Cortex of kidney (tissue), 1 donor: ENCODE measurements around the gene ABCA2.

Experiments
- DNase-seq: peaks from one replicate; lab custom pipeline; 2025; lab: John Stamatoyannopoulos, UW

Gene ABCA2

DNA sequence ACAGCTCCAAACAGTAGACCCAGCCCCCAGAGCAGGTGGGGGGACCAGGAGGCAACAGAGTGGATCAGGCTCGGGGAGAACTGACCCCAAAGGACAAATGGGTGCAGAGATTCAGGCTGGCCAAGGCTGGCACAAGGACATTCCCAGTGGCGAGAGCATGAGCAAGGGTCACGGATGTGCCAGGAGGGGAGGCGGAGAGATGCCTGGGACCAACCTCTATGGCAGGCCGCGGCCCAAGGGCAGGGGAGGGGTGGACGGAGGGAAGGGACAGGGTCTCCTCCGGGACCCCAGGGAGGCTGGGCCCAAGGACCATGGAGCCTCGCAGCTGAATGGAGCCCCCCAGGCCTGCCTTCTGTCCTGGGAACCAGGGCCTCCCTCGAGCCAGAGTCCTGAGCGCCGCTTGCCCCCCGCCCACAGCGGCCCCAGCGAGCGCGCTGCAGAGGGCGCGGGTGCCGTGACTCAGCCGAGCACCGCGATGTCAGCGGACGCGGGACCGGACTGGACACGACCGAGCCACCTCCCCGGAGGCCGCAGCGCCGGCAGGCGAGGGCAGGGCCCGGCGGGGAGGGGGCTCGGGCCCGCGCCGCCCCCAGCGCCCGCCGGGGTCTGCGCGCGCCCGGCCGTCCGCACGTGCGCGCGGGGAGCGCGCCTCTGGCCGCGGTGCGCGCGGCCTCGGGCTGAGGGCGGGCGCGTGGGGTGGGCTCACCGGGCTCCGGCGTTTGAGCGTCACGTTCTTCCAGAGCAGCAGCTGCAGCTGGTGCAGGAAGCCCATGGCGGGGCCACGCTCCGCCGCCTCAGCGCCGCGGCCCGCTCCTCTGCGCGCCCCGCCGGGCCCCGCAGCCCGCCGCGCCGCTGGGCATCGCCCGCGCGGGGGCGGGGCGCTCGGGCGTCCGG lies at the start of gene ABCA2:
TSS of gene ABCA2 (minus strand) at position 869 of the 894 bp plus-strand sequence. CDS start at position 772, 97 bp downstream.
- no peak for DNase-seq

GRCh38 chr9:137077010-137077747 lies 49.1 kb upstream of the ABCA2 start, which contains the start of gene UAP1L1:
TSS of gene UAP1L1 (plus strand) at chr9:137077517. CDS start at chr9:137077533, 16 bp downstream.
- DNase-seq, result no peak

DNA sequence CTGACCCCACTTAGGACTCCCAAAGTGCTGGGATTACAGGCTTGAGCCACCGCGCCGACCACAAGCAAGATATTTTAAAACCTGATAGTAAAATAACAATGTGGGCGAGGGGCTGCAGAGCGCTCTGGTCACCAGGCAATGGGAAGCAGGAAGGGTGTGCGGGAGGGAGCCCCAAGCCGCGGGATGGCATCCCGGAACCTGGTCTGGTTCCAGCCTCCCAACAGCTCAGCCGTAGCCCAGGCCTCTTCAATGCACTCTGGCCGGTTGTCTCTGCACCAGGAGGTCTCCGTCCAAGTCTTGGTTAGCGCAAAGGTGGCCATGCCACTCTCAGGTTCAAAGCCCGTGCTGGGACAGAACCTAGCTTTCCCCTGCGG lies 48.6 kb upstream of the ABCA2 start:
- DNase-seq, result no peak

GRCh38 chr9:137075275-137075775 lies 47.3 kb upstream of the ABCA2 start:
- no peak for DNase-seq

DNA sequence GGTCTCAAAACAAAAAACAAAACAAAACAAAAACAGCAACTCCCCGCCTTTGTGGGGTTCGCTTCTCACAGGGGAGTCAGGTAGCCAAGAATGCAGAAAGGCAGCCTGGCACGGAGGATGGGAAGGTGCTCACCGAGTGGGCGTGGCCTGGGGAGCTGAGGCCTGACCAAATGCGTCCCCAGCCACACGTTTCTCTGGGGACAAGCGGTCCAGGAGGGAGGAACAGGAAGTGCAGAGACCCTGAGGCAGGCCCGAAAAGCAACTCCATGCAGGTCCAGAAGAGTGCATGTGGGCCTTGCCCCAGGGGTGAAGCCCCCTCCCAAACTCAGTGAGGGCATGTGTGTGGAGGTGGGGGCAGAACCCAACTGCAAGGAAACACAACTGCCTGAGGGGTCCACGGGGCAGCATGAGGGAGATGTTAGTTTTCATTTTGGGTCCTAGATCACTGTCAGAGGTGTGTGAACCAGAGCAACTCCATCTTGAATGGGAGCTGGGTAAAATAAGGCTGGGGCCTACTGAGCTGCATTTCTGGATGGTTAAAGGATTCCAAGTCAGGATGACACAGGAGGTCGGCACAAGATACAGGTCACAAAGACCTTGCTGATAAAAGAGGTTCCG lies 46.7 kb upstream of the ABCA2 start:
- no peak for DNase-seq

DNA sequence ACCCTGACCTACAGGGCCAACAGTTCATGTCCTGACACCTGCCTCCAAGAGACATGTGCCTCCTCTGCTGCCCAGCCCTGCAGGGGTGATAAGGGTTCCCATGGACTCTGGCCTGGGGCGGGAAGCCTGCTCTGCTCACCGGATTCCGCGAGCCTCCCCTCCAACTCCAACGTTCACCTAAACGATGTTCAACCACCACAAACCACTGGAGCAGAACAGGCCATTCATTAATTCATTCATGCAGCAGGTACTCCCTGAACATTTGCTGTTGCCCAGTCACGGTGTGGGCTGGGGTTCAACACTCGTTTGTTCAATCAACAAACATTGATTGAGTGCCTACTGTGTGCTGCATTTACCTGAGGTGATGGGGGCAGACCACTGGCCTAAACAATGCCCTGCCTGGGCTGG lies 46.0 kb upstream of the ABCA2 start:
- DNase-seq, result no peak

- no peak for DNase-seq
Measured at GRCh38 chr9:137071282-137071681, 43.2 kb upstream of the ABCA2 start.

GRCh38 chr9:137070906-137071275 lies 42.9 kb upstream of the ABCA2 start:
- DNase-seq, result no peak

GRCh38 chr9:137070201-137070905 lies 42.3 kb upstream of the ABCA2 start, which contains the start of gene SAPCD2:
TSS of gene SAPCD2 (minus strand) at chr9:137070557. CDS start at chr9:137070460, 97 bp downstream.
- DNase-seq, result no peak

- no peak for DNase-seq
Measured at GRCh38 chr9:137069508-137070091, 41.6 kb upstream of the ABCA2 start.

GRCh38 chr9:137068539-137069507 lies 40.8 kb upstream of the ABCA2 start:
- no peak for DNase-seq

- no peak for DNase-seq
Measured at GRCh38 chr9:137067860-137068538, 40.0 kb upstream of the ABCA2 start.

- DNase-seq, result no peak
Measured at GRCh38 chr9:137066096-137066861, 38.2 kb upstream of the ABCA2 start.

DNA sequence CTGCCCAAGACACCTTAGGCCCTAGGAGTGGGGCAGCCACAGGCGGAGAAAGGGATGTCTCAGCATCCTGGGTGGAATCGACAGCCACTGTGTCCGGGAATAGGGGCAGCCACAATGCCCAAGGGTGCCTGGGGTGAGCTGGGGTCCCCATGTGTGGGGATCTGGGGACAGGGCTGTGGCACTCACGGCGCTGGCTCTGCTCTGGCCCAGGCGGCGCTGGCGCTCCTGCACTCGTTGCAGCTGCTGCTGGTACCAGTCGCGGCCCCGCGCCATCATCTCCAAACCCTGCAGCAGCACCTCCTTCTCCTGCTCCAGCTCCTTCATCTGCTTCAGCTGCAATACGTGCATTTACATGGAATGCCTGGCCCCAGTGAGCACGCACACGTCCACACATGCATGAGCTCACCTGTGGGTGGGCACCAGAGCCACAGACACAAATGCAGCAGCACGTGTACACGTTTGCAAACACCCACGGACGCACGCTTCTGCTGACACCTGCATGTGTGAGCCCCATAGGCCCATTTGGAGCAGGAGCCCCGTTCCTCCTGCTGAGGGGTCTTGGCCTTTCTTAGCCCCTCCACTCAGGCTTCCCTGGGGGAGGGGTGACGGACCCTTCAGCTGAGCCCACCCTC lies 37.4 kb upstream of the ABCA2 start:
- no peak for DNase-seq

DNA sequence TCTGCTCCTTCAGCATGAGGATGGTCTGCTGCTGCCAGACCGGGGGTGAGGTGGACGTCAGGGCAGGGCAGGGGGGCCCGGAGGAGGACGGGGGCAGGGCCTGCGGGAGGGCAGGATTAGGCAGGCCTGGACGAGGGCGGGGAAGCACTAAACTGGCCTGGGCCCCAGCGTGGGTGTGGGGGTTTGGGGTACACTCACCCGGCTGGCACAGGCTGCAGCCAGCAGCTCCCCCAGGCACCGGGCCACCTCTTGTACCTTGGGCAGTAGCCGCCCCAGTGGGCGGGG lies 36.8 kb upstream of the ABCA2 start:
- no peak for DNase-seq

DNA sequence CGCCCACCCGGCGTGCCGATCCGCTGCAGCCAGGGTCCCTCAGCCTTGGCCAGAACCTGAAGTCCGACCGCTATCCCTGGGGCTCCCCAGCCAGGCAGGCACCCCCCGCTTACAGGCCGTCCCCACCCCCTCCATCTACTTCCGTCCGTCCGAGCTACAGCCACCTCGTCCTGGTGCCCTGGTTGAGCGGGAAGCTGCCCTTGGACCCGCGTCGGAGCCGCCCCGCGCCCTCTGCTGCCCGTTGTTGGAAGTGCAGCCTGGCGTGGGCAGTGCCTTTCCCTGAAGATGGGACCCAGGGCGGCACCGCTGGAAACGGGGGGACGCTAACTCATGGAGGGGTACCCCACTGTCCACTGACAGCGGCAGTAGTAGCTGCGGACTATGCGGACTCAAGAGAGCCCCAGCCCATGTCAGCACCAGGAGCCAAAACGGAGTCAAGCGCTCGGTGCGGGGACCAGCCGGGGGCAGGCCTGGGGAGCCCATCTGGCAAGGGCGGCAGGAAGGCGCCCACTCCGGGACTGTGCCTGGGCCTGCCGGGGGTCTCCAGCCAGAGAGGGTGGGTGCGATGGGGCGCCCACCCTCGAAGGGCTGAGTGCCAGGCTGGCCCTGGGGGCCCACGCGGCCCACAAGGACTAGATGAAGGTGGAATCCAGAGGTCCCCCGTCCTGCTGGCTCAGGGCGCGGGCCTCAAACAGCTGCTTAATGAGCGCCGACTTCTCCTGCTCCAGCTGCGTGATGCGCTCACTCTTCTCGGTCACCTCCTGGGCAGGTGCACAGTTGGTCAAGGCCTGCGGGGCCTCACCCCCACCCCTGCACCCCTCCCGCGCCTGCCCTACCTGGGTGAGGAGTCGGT lies 36.2 kb upstream of the ABCA2 start:
- DNase-seq, result no peak

- DNase-seq, result no peak
Measured at GRCh38 chr9:137063311-137064026, 35.4 kb upstream of the ABCA2 start.
